Measurements from ENCODE around the gene CCDC13. TPM values are rescaled to one million over a fixed set of nuclear protein-coding genes. Genes with fewer than 3 reads are reported as not detected.

CCDC13 gene
- total RNA-seq, 6 experiments from 2014 or later, result 0.17 to 0.47 (median 0.30) TPM; not detected in 2

GRCh38 chr3:42728668-42729364 is 44.2 kb downstream of the CCDC13 start:
- Mint-ChIP-seq H3K4me3 (no peak overlapping the region), H3K36me3 (ENCODE audit: low read depth) (no peaks in the 10 kb centered on the region)

GRCh38 chr3:42728056-42728455 is 45.0 kb downstream of the CCDC13 start:
- no peak overlapping the region for H3K27ac Mint-ChIP-seq

More at GRCh38 chr3:42728668-42729364, 44.2 kb downstream of the CCDC13 start:
- no peak for TF ChIP-seq CTCF (IDR thresholded peaks at IDR 0.05)
- no peak for DNase-seq
- no peak overlapping the region for H3K27ac Mint-ChIP-seq
- peaks cover 4% of the 10 kb centered on the region for H3K9me3 Mint-ChIP-seq
- H3K27me3 Mint-ChIP-seq (ENCODE audit: insufficient read depth), result peaks cover 30% of the 10 kb centered on the region
- H3K4me1 Mint-ChIP-seq (ENCODE audit: low read depth), result no peaks in the 10 kb centered on the region

GRCh38 chr3:42725454-42725853 is 47.6 kb downstream of the CCDC13 start:
- H3K9me3 Mint-ChIP-seq, result peaks cover 4% of the 10 kb centered on the region
- H3K36me3 Mint-ChIP-seq (ENCODE audit: low read depth), result no peaks in the 10 kb centered on the region
- no peaks in the 10 kb centered on the region; the same call in 1 of the 2 replicates for H3K4me1 Mint-ChIP-seq (ENCODE audit: low read depth)
- no peak for TF ChIP-seq CTCF (IDR thresholded peaks at IDR 0.05)
- no peak for DNase-seq
- H3K4me3 Mint-ChIP-seq, result no peak overlapping the region
- H3K27ac Mint-ChIP-seq, result no peak overlapping the region
- peaks cover 19% of the 10 kb centered on the region for H3K27me3 Mint-ChIP-seq (ENCODE audit: insufficient read depth)

More at GRCh38 chr3:42728056-42728455, 45.0 kb downstream of the CCDC13 start:
- no peak for DNase-seq
- TF ChIP-seq CTCF (IDR thresholded peaks at IDR 0.05), result no peak
- no peaks in the 10 kb centered on the region; the same call in 1 of the 2 replicates for H3K4me1 Mint-ChIP-seq (ENCODE audit: low read depth)
- H3K27me3 Mint-ChIP-seq (ENCODE audit: insufficient read depth), result peaks cover 30% of the 10 kb centered on the region
- H3K9me3 Mint-ChIP-seq, result peaks cover 4% of the 10 kb centered on the region
- no peaks in the 10 kb centered on the region for H3K36me3 Mint-ChIP-seq (ENCODE audit: low read depth)
- H3K4me3 Mint-ChIP-seq, result no peak overlapping the region

GRCh38 chr3:42723219-42723618 is 49.8 kb downstream of the CCDC13 start:
- Mint-ChIP-seq H3K4me3 (no peak overlapping the region), H3K4me1 (ENCODE audit: low read depth) (no peaks in the 10 kb centered on the region; the same call in 1 of the 2 replicates), H3K36me3 (ENCODE audit: low read depth) (no peaks in the 10 kb centered on the region), H3K27ac (no peak overlapping the region), H3K9me3 (no peaks in the 10 kb centered on the region), H3K27me3 (ENCODE audit: insufficient read depth) (peaks cover 28% of the 10 kb centered on the region)
- no peak for TF ChIP-seq CTCF (IDR thresholded peaks at IDR 0.05)
- DNase-seq, result no peak

Other genes with a start within 250 kb of the CCDC13 start
- 10 to 100 TPM; 40.7 to 51.2 (median 48.6) TPM for gene SEC22C, start 191.3 kb downstream of the CCDC13 start, total RNA-seq (2021; fragmentation: NEBNext Ultra II Directional; extraction: Animal tissue kit (Norgen Biotek cat#: 25700))
- 10 to 100 TPM; 18.9 to 23.2 (median 20.9) TPM for gene SS18L2, start 182.4 kb downstream of the CCDC13 start, total RNA-seq (2021; fragmentation: NEBNext Ultra II Directional; extraction: Animal tissue kit (Norgen Biotek cat#: 25700))
- gene NKTR, start 172.6 kb downstream of the CCDC13 start, total RNA-seq (2021; fragmentation: NEBNext Ultra II Directional; extraction: Animal tissue kit (Norgen Biotek cat#: 25700)), result 10 to 100 TPM; 27.8 to 32.7 (median 30.9) TPM
- 10 to 100 TPM; 26.3 to 35.7 (median 29.3) TPM for gene ZBTB47, start 119.6 kb downstream of the CCDC13 start, total RNA-seq (2021; fragmentation: NEBNext Ultra II Directional; extraction: Animal tissue kit (Norgen Biotek cat#: 25700))
- gene KLHL40, start 87.7 kb downstream of the CCDC13 start, total RNA-seq (2021; fragmentation: NEBNext Ultra II Directional; extraction: Animal tissue kit (Norgen Biotek cat#: 25700)), result not detected
- not detected for gene HHATL, start 70.5 kb downstream of the CCDC13 start, total RNA-seq (2021; fragmentation: NEBNext Ultra II Directional; extraction: Animal tissue kit (Norgen Biotek cat#: 25700))
- 100 to 1,000 TPM; 115 to 144 (median 125) TPM for gene HIGD1A, start 31.2 kb upstream of the CCDC13 start, total RNA-seq (2021; fragmentation: NEBNext Ultra II Directional; extraction: Animal tissue kit (Norgen Biotek cat#: 25700))
- gene ACKR2, start 36.2 kb upstream of the CCDC13 start, total RNA-seq (2021; fragmentation: NEBNext Ultra II Directional; extraction: Animal tissue kit (Norgen Biotek cat#: 25700)), result under 1 TPM in 3 of 6 experiments, not detected in 3; 0.09 to 0.10 (median 0.10) TPM
- not detected for gene CYP8B1, start 102.6 kb upstream of the CCDC13 start, total RNA-seq (2021; fragmentation: NEBNext Ultra II Directional; extraction: Animal tissue kit (Norgen Biotek cat#: 25700))
- 1 to 10 TPM in 2 of 6 experiments, under 1 TPM in 3, not detected in 1; 0.21 to 1.4 (median 0.51) TPM for gene ZNF662, start 132.9 kb upstream of the CCDC13 start, total RNA-seq (2021; fragmentation: NEBNext Ultra II Directional; extraction: Animal tissue kit (Norgen Biotek cat#: 25700))
- gene GASK1A, start 206.1 kb upstream of the CCDC13 start, total RNA-seq (2021; fragmentation: NEBNext Ultra II Directional; extraction: Animal tissue kit (Norgen Biotek cat#: 25700)), result not detected

Data from HFFc6 (cell line).